Right lung (tissue), 5 donors: ENCODE results near the gene NOC4L. TPM values are rescaled to one million over a fixed set of nuclear protein-coding genes. Genes with fewer than 3 reads are reported as not detected.

ENCODE experiments used
- DNase-seq, 2 donors: peaks; one replicate each; pipeline ENCODE4 v3.0.0-alpha.2; 2013
- polyA plus RNA-seq, 5 donors: library from polyadenylated mRNA; unstranded; fragments of 120-200 nt; gene quantifications; one replicate each; pipeline versions ENCODE4 v1.2.1 to v1.2.3, GENCODE V29; 2013; ENCODE audit warnings: inconsistent platforms in 1 of 5, low replicate concordance in 1 of 5; ENCODE audit not compliant: insufficient read length in 5 of 5, insufficient read depth in 1 of 5

Gene NOC4L
- polyA plus RNA-seq, 5 donors: 9.3 to 19.7 (median 10.4) TPM

DNA sequence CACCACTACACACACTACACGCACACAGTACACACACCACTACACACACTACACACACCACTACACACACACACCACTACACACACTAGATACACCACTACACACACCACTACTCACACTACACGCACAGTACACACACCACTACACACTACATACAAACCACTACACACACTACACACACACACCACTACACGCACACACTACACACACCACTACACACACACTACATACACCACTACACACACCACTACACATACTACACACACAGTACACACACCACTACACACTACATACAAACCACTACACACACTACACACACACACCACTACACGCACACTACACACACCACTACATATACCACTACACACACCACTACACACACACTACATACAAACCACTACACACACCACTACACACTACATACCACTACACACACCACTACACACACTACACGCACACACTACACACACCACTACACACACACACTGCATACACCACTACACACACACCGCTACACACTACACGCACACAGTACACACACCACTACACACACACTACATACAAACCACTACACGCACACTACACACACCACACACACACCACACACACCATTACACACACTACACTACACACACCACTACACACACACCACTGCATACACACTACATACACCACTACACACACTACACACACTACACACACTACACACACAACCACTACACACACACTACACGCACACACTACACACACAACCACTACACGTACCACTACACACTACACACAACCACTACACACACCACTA lies 11.7 kb downstream of the NOC4L start:
- DNase-seq: no peak

DNA sequence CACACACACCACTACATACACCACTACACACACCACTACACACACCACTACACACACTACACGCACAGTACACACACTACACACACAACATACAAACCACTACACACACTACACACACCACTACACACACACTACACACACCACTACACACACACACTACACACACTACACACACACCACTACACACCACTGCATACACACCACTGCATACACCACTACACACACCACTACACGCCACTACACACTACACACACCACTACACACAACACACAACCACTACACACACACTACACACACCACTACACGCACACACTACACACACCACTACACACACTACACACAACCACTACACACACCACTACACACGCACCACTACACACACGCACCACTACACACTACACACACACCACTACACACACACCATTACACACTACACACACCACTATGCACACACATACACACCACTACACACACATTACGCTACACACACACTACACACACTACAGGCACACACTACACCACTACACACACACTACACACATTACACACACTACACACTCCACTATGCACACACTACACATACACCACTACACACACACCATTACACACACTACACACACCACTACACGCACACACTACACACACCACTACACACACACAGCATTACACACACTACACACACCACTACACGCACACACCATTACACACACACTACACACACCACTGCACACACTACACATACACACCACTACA lies 12.5 kb downstream of the NOC4L start:
- DNase-seq: no peak

DNA sequence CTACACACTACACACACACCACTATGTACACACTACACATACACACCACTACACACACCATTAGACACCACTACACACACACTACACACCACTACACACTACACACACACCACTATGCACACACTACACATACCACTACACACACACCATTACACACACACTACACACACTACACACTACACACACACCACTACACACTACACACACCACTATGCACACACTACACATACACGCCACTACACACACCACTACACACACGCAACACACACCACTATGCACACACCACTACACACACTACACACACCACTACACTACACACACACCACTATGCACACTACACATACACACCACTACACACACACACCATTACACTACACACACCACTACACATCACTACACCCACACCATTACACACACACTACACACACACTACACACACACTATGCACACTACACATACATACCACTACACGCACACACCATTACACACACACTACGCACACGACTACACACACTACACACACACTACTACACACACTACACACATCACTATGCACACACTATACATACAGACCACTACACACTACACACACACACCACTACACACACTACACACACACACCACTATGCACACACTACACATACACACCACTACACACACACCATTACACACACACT lies 13.6 kb downstream of the NOC4L start:
- DNase-seq: no peak

DNA sequence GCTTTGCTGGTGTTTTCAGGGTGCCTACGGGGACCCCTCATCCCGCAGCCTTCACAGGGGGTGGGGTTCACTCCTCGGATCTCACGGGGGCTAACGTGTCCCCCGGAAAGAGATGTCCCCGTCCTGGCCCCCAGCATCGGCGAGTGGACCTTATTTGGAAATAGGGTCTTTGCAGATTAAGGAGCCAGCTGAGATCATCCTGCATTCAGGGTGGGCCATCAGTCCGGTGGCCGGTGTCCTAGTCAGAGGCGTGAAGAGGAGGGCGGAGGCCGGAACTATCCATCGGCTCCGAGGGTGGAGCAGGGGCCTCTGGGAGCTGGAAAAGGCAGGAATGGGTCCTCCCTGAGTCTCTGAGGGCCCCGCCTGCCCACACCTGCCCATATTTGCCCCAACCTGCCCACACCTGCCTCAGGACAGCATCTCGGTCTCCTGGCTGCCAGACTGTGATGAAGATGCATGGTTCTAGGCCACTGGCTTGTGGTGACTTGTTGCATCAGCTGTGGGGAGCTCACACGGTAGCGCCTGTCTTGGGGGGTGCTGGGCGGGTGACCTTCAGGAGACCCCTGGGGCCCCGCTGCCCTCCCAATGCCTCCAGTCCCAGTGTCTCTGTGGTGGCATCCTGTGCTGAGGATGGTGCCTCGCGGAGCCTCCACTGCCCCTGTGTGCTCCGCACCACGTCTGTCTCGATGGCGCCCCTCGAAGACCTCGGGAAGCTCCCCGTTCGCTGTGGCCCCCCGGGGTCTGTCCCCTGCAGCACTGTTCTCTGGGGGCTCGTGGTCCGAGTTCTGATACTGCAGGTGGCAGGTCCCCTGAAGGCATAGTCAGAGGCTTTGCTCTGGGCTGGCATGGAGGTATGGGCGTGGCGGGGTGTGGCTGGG lies 14.7 kb downstream of the NOC4L start:
- DNase-seq: no peak

DNA sequence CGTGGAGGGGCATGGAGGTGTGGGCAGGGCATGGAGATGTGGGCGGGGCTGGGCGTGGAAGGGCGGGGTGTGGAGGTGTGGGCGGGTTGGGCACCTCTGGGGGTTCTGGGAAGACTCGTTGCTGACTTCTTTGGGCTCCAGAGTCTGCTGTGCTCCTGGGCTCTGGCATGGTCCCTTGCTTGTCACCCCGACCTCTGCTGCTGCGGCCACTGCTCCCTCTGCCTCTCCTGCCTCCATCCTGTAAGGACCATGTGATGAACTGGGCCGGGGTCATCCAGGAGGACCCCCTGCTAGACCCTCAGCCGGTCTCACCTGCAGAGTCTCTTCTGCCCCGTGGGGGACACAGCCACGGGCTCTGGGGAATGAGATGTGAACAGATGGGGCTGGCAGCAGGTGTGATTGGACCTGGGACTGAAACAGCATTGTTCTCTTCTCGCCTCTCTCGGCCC lies 15.3 kb downstream of the NOC4L start:
- DNase-seq: no peak

DNA sequence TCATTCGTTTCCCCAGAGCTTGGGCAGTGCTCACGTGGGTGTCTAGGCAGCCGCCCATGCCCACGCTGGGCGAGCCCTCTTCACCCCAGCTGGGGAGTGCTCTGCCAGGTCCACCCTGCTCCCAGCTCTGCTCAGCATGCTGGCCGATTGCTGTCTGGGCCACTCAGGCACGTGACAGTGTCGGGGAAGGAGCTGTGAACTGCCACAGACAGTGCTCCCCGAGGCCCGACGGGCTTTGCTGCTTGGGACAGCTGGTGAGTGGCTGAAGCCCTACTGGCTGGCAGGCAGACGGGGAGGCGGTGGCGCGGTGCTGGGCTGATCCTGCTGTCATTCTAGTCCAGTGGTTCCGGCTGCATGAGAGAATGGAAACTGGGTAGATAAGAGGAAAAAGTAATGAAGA lies 15.8 kb downstream of the NOC4L start:
- DNase-seq: no peak

DNA sequence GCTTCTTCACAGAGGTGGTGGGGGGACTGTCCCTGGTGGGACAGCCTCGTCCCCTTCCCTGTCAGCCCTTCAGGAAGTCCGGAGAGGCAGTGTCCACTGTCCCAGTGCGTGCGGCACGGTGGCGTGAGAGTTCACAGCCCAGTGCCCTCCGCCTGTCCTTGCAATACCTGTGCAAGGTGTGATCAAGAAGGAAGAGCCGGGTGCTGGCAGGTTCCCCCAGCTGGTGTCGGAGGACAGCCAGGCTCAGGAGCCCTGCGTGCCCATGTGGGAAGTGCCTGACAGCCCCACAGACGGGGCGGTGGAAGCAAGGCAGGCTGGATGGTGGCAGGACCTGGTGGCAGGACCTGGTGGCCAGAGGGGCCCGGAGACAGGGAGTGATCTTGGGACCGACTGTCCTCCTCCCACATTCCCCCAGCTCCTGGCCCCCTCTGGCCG lies 16.4 kb downstream of the NOC4L start:
- DNase-seq: no peak

DNA sequence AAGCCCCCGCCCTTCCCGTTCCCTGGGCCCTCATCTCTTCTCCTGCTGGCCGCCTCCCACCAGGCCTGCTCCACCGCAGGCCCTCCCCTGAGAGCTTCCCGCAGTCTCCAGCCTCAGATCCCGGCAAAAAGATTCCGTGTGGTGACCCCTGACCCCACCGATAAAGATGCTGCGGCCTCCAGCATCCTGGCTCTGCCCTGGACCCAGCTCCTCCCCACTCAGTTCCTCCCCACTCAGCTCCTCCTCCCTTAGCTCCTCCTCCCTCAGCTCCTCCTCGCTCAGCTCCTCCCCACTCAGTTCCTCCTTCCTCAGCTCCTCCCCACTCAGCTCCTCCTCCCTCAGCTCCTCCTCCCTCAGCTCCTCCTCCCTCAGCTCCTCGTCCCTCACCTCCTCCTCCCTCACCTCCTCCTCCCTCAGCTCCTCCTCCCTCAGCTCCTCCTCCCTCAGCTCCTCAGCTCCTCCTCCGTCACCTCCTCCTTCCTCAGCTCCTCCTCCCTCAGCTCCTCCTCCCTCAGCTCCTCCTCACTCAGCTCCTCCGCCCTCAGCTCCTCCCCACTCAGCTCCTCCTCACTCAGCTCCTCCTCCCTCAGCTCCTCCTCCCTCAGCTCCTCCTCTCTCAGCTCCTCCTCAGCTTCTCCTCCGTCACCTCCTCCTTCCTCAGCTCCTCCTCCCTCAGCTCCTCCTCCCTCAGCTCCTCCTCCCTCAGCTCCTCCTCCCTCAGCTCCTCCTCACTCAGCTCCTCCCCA lies 17.0 kb downstream of the NOC4L start:
- DNase-seq: no peak

DNA sequence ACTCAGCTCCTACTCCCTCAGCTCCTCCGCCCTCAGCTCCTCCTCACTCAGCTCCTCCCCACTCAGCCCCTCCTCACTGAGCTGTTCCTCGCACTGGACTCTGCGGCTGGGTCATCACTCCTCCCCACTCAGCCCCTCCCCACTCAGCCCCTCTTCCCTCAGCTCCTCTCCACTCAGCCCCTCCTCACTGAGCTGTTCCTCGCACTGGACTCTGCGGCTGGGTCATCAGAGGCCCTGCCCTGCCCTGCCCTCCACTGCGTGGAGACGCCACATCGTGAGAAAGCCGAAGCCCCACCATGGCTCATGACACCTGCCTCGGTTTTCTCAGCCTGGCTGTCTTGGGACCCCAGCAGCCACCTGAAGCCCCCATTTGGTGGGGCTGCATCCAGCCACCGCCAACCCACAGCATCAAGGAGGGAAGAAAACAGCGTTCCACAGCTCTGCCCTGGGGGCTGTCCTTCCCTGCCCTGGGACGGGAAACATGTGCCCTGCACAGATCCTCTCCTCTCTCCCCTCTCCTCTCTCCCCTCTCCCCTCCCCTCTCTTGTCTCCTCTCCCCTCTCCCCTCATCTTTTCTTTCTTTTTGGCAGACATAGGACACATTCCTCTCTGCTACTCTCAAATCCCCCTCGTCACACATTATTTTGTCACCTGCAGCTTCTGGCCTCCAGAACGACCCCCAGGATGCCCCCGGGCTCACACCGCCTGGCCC lies 17.7 kb downstream of the NOC4L start:
- no peak for DNase-seq

DNA sequence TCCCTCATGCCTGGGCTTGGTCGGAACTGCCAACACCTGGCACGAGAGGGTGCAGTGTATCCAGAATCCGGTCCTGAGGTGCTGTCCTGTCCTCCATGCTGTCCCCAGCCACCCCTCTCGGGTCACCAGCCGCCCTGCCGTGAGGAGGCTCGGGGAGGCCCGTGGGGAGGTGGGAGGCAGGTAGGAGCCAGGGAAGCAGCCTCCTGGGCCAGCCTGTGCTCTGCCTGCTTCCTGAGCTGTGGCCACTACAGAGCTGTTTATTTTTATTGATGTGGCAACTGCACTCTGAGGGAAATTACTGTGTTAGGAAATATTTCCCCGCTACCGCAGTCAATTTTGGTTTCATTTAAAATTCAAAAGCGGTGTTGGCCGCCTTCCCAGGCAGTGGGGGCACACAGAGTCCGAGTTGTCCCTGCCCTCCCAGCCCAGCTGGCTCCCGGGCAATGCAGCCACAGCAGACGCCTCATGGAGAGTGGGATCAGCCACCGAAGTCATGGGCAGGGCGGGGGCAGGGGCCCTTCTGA lies 18.3 kb downstream of the NOC4L start:
- peak; percentile 70 to 77 for DNase-seq

DNA sequence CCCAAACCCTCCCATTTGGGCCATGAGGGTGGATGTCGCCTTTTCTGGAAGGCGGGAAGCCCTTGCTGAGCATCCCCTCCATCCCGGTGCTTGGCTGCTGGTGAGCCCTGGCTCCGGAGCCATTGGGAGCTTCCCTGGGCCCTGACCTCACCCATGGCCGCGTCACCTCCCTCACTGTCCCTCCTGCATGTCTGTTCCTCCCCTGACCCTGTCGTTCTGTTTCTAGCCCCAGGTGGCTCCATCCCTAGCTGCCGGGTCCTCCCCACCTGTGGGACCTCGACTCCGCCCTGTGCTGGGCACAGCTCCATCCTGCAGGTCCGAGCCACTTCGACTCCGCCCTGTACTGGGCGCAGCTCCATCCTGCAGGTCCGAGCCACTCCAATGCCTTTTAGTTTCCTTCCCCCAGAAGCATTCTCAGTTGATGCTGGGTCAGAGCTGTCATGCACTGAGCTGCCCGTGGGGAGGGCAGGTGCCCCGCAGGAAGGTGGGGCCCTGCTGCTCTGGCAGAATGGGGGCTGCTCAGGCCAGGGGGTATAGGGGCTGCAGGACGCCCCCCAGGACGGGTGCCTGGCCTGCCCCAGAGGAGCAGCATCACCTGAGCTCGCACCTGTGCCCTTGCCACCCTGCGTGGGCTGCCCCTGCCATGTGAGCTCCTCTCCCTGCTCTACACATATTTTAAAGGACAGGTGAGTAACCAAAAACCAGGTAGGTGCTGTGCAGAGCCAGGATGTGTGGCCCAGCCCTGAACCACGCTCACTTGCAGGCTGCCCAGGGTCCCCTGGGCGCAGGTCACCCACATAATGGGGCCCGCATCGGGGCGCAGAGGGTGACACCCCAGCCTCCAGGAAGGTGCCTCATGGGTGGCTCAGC lies 19.0 kb downstream of the NOC4L start:
- DNase-seq: no peak

DNA sequence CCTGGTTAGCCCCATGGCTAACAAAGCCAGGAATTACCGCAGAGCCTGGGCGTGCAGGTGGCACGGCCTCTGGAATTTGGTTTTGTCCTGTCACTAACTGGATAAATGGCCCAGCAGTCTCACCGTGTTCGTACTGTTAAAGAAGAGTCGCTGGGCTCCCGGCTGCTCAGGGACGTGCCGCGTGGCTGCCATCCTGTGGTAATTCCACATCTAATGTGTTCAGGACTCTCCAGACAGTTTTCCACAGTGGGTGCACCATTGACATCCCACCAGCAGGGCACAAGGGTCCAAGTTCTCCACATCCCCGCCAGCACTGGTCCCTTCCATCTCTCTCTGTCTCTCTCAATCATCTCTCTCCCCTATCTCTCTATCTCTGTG lies 19.6 kb downstream of the NOC4L start:
- no peak for DNase-seq

DNA sequence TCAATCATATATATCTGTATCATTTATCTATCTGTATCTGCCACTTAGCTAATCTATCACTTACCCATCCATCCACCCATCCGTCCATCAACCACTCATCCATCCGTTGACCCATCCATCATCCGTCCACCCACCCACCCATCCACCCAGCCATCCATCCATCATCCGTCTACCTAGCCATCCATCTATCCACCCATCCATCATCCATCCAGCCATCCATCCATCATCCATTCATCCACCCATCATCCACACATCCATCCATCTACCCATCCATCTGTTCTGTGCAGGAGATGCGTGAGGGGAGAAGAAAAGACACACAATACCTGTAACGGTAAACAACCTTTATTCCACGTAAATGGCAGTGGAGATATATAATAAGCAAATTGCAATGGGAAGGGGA lies 20.2 kb downstream of the NOC4L start:
- no peak for DNase-seq

DNA sequence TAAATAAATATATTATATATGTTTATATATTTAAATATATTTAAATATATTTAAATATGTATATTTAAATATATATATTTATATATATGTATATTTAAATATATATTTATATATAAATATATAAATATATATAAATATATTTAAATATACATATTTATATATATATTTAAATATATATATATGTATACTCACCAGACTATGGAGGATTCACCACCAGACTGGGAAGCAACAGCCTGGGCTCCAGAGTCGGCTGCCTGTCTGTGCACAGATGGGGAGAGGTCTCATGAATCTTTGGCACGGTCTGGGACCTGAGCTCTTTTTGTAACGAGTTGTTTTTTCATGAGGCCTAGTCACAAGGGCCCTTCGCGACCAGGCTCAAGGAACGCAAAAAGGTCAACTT lies 21.3 kb downstream of the NOC4L start:
- DNase-seq: no peak

DNA sequence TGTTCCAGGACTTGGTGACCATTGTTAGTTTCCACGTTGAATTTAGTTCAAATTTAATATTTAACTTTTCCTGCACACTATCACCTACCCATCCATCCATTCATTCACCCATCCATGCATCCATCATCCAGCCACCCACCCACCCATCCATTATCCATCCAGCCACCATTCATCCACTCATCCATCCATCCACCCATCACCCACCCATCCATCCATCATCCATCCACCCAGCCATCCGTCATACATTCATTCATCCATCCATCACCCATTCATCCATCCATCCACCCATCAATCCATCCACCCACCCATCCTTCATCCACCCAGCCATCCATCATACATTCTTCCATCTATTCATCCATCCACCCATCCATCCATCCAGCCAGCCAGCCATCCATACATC lies 21.8 kb downstream of the NOC4L start:
- no peak for DNase-seq

DNA sequence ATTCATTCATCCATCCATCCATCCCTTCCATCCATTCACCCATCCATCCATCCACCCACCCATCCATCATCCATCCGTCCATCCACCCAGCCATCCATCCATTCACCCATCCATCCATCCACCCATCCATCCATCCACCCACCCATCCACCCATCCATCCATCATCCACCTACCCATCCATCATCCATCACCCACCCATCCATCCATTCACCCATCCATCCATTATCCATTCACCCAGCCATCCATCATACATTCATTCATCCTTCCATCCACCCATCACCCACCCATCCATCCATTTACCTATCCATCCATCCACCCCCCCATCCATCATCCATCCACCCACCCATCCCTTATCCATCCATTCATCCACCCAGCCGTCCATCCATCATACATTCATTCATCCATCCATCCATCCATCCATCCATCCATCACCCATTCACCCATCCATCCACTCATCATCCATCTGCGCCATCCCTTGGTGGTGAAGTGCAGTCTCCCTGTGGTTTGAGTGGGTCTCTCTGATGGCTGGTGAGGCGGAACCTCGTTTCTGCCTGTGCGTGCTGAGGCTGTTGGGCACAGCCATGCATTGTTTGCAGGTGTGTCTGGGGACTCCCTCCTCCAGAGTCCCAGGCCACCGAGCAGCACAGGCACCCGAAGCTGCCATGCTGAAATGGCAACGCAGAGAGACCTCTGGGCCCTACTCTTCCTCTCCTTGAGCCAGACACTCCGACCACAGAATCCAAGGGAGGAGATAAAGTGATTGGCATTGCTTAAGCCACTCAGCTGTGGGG lies 22.7 kb downstream of the NOC4L start:
- DNase-seq: no peak

DNA sequence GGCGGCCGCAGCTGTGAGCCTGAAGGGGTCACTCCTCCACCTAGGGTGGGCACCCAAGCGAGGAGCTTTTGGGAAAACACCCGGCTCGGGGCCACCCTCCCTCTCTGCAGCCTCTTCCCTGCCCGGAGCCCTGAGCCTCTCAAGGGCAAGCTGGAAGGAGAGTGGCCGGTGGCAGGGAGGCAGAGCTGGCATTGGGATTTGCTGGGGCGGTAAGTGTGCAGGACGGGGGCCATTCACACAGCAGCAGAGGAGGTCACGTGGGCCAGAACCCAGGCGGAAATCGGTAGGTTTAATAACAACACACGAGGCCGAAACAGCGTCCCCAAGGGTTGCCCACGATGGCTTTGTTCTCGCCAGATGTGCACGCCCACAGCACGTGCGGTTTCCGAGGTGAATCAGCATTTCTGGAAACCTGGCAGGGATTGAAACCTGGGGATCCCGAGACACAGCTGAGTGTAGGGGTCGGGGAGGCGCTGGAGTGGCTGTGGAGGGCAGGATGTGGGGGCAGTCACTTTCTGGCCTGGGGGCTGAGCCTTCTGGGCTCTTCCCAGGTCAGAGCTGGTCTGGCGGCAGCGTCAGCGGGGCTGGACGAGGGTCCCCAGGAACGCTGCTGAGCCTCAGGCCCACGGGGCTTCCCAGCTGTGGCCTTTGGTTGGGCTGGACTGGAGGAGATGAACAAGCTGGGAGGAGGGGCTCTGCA lies 23.5 kb downstream of the NOC4L start:
- no peak for DNase-seq
